ENCODE measurements around the gene ATP2A3.

Gene ATP2A3

GRCh38 chr17:3929764-3930163 lies 34.5 kb downstream of the ATP2A3 start:
- in situ Hi-C loops (cut with MboI; ENCODE audit: low sequenced_read_pairs), result no loop called here

- in situ Hi-C loops (cut with MboI; ENCODE audit: low sequenced_read_pairs), result no loop called here
Observed at GRCh38 chr17:3929181-3929580, 35.1 kb downstream of the ATP2A3 start.

- in situ Hi-C loops (cut with MboI; ENCODE audit: low sequenced_read_pairs), result no loop called here
Observed at GRCh38 chr17:3928406-3928805, 35.8 kb downstream of the ATP2A3 start.

GRCh38 chr17:3927628-3928340 lies 36.5 kb downstream of the ATP2A3 start:
- in situ Hi-C loops (cut with MboI; ENCODE audit: low sequenced_read_pairs), result no loop called here

- in situ Hi-C loops (cut with MboI; ENCODE audit: low sequenced_read_pairs), result no loop called here
Observed at GRCh38 chr17:3926860-3927627, 37.2 kb downstream of the ATP2A3 start.

- in situ Hi-C loops (cut with MboI; ENCODE audit: low sequenced_read_pairs), result no loop called here
Observed at GRCh38 chr17:3925684-3926485, 38.4 kb downstream of the ATP2A3 start.

- in situ Hi-C loops (cut with MboI; ENCODE audit: low sequenced_read_pairs), result no loop called here
Observed at GRCh38 chr17:3924512-3925350, 39.5 kb downstream of the ATP2A3 start.

GRCh38 chr17:3923466-3924190 lies 40.6 kb downstream of the ATP2A3 start:
- in situ Hi-C loops (cut with MboI; ENCODE audit: low sequenced_read_pairs), result no loop called here

- in situ Hi-C loops (cut with MboI; ENCODE audit: low sequenced_read_pairs), result no loop called here
Observed at GRCh38 chr17:3922765-3923164, 41.5 kb downstream of the ATP2A3 start.

- in situ Hi-C loops (cut with MboI; ENCODE audit: low sequenced_read_pairs), result no loop called here
Observed at GRCh38 chr17:3921502-3922319, 42.5 kb downstream of the ATP2A3 start.

- in situ Hi-C loops (cut with MboI; ENCODE audit: low sequenced_read_pairs), result no loop called here
Observed at GRCh38 chr17:3921006-3921405, 43.2 kb downstream of the ATP2A3 start.

- in situ Hi-C loops (cut with MboI; ENCODE audit: low sequenced_read_pairs), result no loop called here
Observed at GRCh38 chr17:3919123-3919624, 45.1 kb downstream of the ATP2A3 start.

GRCh38 chr17:3918372-3919122 lies 45.7 kb downstream of the ATP2A3 start:
- in situ Hi-C loops (cut with MboI; ENCODE audit: low sequenced_read_pairs), result no loop called here

GRCh38 chr17:3917391-3917931 lies 46.8 kb downstream of the ATP2A3 start:
- in situ Hi-C loops (cut with MboI; ENCODE audit: low sequenced_read_pairs), result no loop called here

GRCh38 chr17:3916825-3917224 lies 47.4 kb downstream of the ATP2A3 start:
- in situ Hi-C loops (cut with MboI; ENCODE audit: low sequenced_read_pairs), result no loop called here

GRCh38 chr17:3915995-3916696 lies 48.1 kb downstream of the ATP2A3 start, which contains the start of gene P2RX1:
P2RX1 (minus strand) TSS chr17:3916465; CDS start chr17:3916225, 240 bp downstream.
- in situ Hi-C loops (cut with MboI; ENCODE audit: low sequenced_read_pairs), result no loop called here

GRCh38 chr17:3915581-3915994 lies 48.6 kb downstream of the ATP2A3 start:
- in situ Hi-C loops (cut with MboI; ENCODE audit: low sequenced_read_pairs), result no loop called here

Data from hTERT RPE-1 (cell line).